Large intestine (tissue), 3 donors: ENCODE results near the gene CENPP. TPM values are rescaled to one million over a fixed set of nuclear protein-coding genes. Genes with fewer than 3 reads are reported as not detected.

Source experiments
- DNase-seq, 2 donors: peaks; one replicate each; pipeline versions ENCODE4 v3.0.0 to v3.0.0-alpha.2; 2013
- H3K27ac ChIP-seq: one replicate; pipeline ENCODE4 v1.5.1; 2013; ENCODE audit warnings: low read length
- H3K27me3 ChIP-seq: 2 replicates; pipeline ENCODE4 v1.6.1; 2013; ENCODE audit warnings: low read length; ENCODE audit not compliant: control insufficient read depth, insufficient read depth
- H3K36me3 ChIP-seq: 2 replicates; pipeline ENCODE4 v1.6.1; 2013; ENCODE audit warnings: low read length; ENCODE audit not compliant: control insufficient read depth, insufficient read depth
- H3K4me1 ChIP-seq: one replicate; pipeline ENCODE4 v1.6.1; 2013; ENCODE audit warnings: low read length; ENCODE audit not compliant: control insufficient read depth, insufficient read depth
- H3K4me3 ChIP-seq: one replicate; pipeline ENCODE4 v1.5.1; 2013; ENCODE audit warnings: low read length
- H3K9me3 ChIP-seq: one replicate; pipeline ENCODE4 v1.6.1; 2013; ENCODE audit warnings: mild to moderate bottlenecking, low read depth, low read length, moderate library complexity; ENCODE audit not compliant: control insufficient read depth
- WGBS: methylation state at CpG from one replicate; pipeline ENCODE4 v1.1.5; 2013; ENCODE audit warnings: low lambda C conversion rate; ENCODE audit not compliant: insufficient coverage; 5-methylcytosine and 5-hydroxymethylcytosine counted together
- polyA plus RNA-seq: library from polyadenylated mRNA; unstranded; fragments of 120-200 nt; gene quantifications from one replicate; pipeline ENCODE4 v1.2.1, GENCODE V29; 2013

The CENPP gene
- polyA plus RNA-seq, 1 donor, result 2.8 TPM

DNA sequence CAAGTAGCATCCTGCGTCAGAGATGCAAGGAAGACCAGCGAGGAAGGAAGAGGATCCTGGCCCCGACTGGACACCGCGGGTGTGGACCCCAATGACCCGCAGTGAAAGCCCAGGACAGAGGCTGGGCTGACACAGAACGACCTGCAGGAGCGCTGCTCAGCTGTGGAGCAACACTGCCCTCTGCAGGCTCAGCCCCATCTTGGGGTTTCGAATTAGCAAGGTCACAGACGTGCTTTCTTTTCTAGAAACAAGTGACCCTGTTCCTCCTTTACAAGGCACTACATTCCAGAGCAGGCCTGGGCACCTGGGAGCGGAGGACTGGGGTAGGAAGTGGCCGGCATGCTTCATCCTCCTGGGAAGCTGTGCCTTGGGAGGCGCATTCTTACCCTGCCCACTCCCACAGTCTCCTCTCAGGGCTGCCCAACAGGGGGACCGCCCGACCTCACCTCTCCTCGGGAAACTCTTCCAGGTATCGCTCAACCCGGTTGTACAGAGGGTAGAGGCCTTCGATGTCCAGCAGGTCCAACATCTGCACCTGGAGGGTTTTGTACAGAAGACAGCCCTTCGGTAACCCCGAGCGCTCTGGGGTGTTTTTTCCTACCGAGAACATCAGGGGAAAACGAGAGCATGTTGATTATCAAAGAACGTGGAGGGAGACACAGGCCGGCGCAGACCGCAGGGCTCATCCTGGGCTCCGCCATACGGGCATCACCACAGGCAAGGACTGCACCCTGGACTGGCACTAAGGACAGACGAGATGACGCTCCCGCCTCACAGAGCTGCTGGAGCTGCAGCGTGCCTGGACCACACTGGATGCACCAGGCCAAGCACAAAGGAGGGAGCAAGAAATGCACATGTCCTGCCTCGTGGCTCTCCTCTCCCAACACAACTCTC lies 309.2 kb downstream of the CENPP start:
- Histone ChIP-seq H3K27ac (no peak overlapping the region), H3K4me3 (no peak overlapping the region), H3K27me3 (no peaks in the 10 kb centered on the region), H3K9me3 (no peaks in the 10 kb centered on the region), H3K4me1 (peaks cover 2% of the 10 kb centered on the region), H3K36me3 (peaks cover 70% of the 10 kb centered on the region)
- DNase-seq, result peak; percentile 55 to 58
- WGBS, result no CpG with 5 or more reads among the region's 35 CpGs

DNA sequence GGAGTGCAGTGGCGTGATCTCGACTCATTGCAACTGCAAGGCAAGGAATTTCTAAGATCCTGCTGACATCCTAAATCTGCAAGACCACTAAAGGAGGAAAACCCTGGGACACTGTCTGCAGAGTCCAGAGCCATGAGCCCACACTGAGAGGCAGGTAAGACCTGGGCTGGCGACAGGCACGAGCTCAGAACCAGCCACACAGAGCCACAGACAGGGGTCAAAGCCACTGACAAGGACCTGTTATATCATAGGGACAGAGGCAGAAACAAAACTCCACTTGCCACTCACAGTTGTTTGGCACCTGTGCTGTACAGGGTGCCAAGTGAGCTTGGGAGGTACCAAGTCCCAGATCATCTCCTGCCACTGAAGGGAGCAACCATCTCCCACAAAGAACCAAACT lies 310.0 kb downstream of the CENPP start:
- H3K4me1 ChIP-seq, result peaks cover 2% of the 10 kb centered on the region
- no CpG with 5 or more reads among the region's 4 CpGs for WGBS
- no peaks in the 10 kb centered on the region for H3K9me3 ChIP-seq
- H3K4me3 ChIP-seq, result no peak overlapping the region
- H3K27ac ChIP-seq, result no peak overlapping the region
- DNase-seq, result no peak
- no peaks in the 10 kb centered on the region for H3K27me3 ChIP-seq
- H3K36me3 ChIP-seq, result peaks cover 74% of the 10 kb centered on the region

DNA sequence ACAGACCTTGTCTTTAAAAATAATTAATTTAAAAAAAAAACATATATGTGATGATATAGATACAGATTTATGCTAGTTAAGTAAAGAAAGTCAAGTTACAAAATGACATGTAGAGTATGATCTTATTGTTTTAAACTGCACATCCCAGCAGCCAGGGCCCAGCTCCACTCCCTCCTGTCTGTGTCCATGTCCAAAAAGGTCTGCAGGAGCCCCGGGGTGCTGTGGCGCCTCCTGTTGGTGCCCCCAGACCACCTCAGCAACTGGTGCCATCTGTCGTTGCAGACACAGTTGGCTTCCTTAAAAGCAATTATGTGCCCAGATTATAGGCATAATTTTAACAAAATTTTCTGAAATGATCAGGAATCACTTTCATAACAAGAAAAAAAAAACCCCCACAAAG lies 310.9 kb downstream of the CENPP start:
- Histone ChIP-seq H3K27ac (no peak overlapping the region), H3K36me3 (peaks cover 79% of the 10 kb centered on the region), H3K27me3 (no peaks in the 10 kb centered on the region), H3K4me1 (peaks cover 2% of the 10 kb centered on the region), H3K9me3 (no peaks in the 10 kb centered on the region), H3K4me3 (no peak overlapping the region)
- no peak for DNase-seq
- WGBS, result no CpG with 5 or more reads among the region's 3 CpGs

DNA sequence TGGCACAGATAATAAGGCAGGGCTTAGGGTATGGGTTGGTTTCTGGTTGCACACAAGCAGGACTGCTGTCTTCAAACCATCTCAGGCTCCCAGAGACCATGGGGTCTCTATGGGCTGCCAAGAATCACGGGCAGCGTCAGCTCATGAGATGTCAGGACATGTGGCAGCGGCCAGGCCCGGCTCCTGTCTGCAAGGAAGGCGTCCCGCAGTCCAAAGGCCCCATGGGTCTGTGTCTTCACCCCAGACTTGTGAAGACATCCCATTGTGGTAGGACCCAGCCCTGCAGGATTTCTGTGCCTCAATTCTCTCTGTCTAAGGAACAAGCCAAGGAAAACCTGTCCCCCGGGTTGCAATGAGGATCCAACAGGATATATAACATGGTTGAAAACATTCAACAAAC lies 311.6 kb downstream of the CENPP start:
- Histone ChIP-seq H3K27me3 (no peaks in the 10 kb centered on the region), H3K36me3 (peaks cover 81% of the 10 kb centered on the region), H3K27ac (no peak overlapping the region), H3K4me1 (peaks cover 2% of the 10 kb centered on the region), H3K9me3 (no peaks in the 10 kb centered on the region), H3K4me3 (no peak overlapping the region)
- no CpG with 5 or more reads among the region's 7 CpGs for WGBS
- no peak for DNase-seq

DNA sequence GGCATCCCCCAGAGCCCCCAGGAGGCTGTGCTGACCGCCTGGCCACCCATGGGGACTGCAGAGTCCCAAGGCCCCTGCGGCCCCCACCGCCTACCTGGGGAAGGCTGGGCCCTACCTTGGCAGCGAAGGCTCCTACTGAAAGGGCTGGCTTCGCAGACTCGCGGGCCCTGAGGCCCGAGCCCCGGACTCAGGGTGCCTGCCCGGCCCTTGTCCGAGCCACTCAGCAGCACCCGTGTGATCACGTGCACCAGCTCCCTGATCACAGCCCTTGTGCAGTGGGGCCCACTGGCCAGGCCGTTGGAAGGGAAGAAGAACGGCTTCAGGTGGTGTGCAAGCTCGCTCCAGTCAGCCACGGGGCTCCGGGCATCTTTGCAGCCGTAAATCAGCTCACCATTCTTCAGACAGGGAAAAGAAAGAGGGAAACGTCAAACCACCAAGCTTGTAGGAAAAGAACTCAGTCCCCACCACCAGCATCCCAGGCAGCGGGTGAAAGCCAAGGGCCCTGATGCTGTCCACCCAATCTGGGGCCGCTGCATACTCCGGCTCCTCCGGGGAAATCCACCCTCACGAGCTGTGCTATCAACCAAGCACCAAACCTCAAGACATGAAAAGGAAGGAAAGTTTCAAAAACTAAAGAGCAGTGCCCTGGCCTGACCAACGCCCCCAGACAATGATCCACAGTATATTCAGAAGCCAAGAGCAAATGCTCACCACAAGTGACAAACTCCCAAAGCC lies 312.3 kb downstream of the CENPP start:
- Histone ChIP-seq H3K27me3 (no peaks in the 10 kb centered on the region), H3K4me3 (no peak overlapping the region), H3K36me3 (peaks cover 83% of the 10 kb centered on the region), H3K27ac (no peak overlapping the region), H3K9me3 (no peaks in the 10 kb centered on the region), H3K4me1 (peaks cover 2% of the 10 kb centered on the region)
- no CpG with 5 or more reads among the region's 26 CpGs for WGBS
- no peak for DNase-seq

DNA sequence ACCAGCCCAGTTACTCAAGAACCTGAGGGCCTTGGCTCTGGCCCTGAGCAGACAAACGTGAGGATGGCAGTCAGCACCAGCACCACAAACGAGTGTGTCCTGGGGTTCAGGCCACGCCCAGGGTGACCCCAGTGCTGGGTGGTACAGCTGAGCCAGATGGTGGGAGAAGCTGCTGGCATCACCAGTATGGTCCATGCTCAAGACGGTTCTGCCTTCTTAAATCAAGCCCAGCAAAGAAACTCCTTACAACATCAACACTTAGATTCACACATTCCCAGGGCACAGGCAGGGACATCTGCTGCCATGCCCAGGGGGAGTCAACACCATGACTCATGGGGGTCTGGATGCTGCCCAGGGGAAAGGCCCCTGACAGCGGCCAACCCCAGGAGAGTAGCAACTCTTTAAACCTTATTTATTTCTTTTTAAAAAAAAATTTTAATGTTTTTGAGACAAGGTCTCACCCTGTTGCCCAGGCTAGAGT lies 312.9 kb downstream of the CENPP start:
- H3K4me3 ChIP-seq, result no peak overlapping the region
- no peak overlapping the region for H3K27ac ChIP-seq
- peaks cover 80% of the 10 kb centered on the region for H3K36me3 ChIP-seq
- H3K9me3 ChIP-seq, result no peaks in the 10 kb centered on the region
- no peaks in the 10 kb centered on the region for H3K27me3 ChIP-seq
- peaks cover 2% of the 10 kb centered on the region for H3K4me1 ChIP-seq
- DNase-seq, result no peak
- no CpG with 5 or more reads among the region's 5 CpGs for WGBS

DNA sequence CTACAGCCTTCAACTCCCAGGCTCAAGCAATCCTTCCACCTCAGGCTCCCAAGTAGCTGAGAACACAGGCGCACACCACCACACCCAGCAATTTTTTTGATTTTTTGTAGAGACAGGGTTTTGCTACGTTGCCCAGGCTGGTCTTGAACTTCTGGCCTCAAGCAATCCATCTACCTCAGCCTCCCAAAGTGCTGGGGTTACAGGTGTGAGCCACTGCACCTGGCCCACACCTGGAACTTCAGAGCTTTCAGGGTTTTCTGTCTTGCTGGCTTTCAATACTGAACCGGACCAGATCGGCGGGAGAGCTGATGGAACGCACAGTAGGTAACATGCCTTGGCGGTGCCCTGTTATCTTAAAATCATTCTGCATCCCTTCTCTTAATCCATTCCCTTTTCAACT lies 313.4 kb downstream of the CENPP start:
- Histone ChIP-seq H3K36me3 (peaks cover 80% of the 10 kb centered on the region), H3K4me1 (peaks cover 2% of the 10 kb centered on the region), H3K27me3 (no peaks in the 10 kb centered on the region), H3K4me3 (no peak overlapping the region), H3K27ac (no peak overlapping the region), H3K9me3 (no peaks in the 10 kb centered on the region)
- DNase-seq, result no peak
- WGBS, result 95% methylated on average over 4 of the region's 7 CpGs

DNA sequence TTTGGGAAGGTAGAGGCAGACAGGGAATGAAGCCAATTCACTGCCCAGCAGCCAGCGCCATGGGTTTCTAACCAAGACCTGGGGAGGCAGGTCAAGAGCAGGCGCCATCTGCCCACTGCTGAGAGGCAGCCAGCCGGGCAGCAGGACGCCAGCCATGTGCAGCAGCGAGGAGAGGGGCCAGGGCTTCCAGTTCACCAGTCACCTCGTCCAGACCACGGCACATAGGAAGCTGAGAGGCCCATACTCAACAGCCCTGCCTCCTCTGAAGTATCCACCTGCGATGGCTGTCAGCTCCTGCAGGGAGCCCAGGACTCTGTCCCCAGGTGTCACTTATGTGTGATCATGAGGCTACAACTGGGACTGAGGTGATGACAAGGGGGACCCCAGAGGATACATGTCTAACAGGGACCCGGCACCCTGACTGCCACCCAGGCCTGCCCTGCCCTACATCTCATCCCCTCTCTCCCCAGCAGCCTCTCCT lies 314.1 kb downstream of the CENPP start:
- H3K4me1 ChIP-seq, result no peaks in the 10 kb centered on the region
- H3K36me3 ChIP-seq, result peaks cover 80% of the 10 kb centered on the region
- WGBS, result no CpG with 5 or more reads among the region's 9 CpGs
- no peaks in the 10 kb centered on the region for H3K27me3 ChIP-seq
- H3K27ac ChIP-seq, result no peak overlapping the region
- no peak for DNase-seq
- no peak overlapping the region for H3K4me3 ChIP-seq
- no peaks in the 10 kb centered on the region for H3K9me3 ChIP-seq

DNA sequence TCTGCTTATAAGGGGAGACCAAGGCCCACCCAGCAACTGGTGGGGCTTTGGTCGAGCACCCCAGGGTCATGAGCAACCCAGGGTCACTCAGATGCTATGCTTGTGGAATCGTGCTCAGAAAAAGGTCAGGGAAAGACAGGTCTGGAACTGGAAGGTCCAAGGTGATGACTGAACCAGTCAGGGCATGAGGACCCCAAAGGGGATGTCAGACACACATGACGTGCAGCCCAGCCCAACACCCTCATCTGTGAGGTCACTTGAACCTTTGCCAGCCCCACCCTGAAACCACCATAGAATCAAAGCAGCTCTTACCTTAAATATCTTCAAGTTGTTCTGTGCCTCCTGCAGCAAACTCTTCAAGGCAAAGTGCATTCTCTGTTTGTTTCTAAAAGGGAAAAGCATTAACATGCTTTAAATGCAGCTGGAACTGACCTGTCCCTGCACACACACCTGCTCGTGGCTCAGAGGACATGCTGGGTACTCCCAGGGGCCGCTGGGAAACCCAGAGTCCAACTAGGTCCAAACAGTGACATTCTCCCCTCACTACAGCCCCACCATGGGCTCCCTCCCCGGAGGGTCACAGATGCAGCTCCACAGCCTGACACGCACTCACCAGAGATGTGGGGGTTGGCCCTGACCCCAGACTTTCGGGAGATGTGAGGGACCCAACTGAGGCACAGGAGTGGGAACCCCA lies 314.8 kb downstream of the CENPP start:
- Histone ChIP-seq H3K36me3 (peaks cover 82% of the 10 kb centered on the region), H3K4me1 (no peaks in the 10 kb centered on the region), H3K4me3 (no peak overlapping the region), H3K27ac (no peak overlapping the region), H3K9me3 (no peaks in the 10 kb centered on the region), H3K27me3 (no peaks in the 10 kb centered on the region)
- whole genome bisulfite sequencing, result no CpG with 5 or more reads among the region's 8 CpGs
- no peak for DNase-seq
